Adipose tissue (tissue), 3 donors: ENCODE results near the gene DNAH9. TPM values are rescaled to one million over a fixed set of nuclear protein-coding genes. Genes with fewer than 3 reads are reported as not detected.
A peak's percentile ranks its signal among the peaks of the same experiment; 100 is the strongest.
"Not testable (repeated sequence)": the region's sequence is repeated elsewhere in the genome, so short reads cannot be mapped to it uniquely, and the experiment has no call there.

ENCODE experiments used
- H3K27ac ChIP-seq: one replicate; pipeline ENCODE4 v1.5.1; 2013; ENCODE audit warnings: low read depth, low read length
- WGBS, 3 donors: extraction: QIAGEN DNeasy Blood & Tissue Kit; methylation state at CpG; one replicate each; pipeline ENCODE4 v1.1.7; 2013; 5-methylcytosine and 5-hydroxymethylcytosine counted together
- polyA plus RNA-seq, 3 donors: library from polyadenylated mRNA; stranded (reverse); fragments of 200-250 nt; gene quantifications; one replicate each; pipeline ENCODE4 v1.2.3, GENCODE V29; 2013
- donor health status: healthy with polysubstance abuse.
- donor health status: Bipolar disorder and iron deficiency.
- donor health status: healthy.

Gene DNAH9
- polyA plus RNA-seq, 3 donors: 0.95 to 6.0 (median 2.2) TPM

DNA sequence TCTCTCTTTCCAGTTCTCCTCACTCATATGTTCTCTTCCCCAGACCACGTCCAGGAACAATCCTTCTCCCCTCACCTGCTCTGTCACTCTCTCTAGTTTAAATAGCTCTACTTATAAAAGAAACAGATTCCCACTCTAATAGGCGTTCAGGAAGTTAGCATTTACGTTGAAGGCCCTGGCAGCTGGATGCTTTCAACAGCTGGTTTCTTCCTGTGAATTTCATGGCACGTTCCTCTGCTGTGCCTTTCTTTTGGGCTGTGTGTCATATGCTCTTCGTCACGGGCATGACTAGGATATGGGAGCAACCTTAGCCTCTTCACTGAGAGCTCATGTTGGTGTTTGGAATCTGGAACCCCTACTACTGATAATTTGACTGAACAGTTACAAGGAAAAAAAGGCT, 325.8 kb downstream of the DNAH9 start:
- WGBS, 3 donors: 56 to 70% (median 63%) methylated on average over 6 of the region's 6 CpGs
- H3K27ac ChIP-seq: no peak overlapping the region

DNA sequence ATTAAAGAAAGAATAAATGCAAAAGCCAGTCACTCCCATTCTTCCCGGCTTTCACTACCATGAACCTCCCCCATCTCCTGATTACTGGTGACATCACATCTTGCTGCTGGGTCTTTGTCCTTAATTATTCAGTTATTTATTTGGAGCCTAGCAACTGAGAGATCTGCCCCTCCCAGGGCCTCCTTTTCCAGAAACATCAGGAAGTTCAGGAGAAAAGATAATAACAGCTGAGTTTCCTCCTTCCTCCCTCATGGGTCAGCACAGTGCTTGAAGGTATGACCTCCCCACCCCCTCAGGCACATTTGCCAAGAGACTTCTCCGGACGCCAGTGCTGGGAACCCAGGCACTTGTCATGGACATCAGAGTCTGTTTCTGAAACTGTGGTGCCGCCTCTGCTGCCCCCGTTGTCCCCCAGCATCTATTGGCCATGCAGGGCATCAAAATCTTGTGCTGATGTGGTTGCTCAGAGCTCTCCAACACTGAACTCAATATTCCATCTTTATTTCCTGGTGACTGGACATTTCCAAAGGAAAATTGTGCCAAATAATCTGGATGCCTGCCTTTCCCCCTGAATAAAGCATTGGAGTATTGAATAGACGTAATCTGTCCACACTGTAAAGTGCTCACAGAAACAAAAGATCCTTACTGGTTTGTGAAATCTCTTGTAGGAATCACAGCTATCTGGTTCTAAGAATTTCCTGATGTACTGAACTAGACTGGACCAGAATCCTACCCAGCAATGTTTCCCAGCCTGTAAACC, 327.2 kb downstream of the DNAH9 start:
- H3K27ac ChIP-seq: no peak overlapping the region
- WGBS, 3 donors: 43 to 63% (median 49%) methylated on average over 6 of the region's 6 CpGs

DNA sequence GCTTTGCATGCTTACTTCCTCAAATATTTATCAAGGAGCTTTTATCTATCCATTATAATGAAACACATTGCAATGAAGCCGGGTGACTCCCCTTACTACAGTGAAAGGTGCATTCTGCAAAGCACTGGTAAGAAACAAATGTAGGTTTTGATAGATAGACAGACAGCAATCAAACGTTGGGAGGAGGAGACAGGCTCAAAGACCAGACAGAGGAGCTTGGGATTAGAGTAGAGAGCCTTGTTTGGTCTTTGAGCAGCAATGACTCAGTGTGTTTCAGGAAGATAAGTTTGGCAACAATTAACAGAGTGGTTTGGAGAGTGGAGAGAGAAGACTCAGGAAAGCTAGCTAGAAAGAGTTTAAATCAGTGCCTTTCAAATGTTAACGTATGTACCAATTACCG, 330.2 kb downstream of the DNAH9 start:
- peak overlapping the region; percentile 6 for H3K27ac ChIP-seq
- 40 to 61% (median 60%) methylated on average over 4 of the region's 4 CpGs for WGBS, 3 donors

DNA sequence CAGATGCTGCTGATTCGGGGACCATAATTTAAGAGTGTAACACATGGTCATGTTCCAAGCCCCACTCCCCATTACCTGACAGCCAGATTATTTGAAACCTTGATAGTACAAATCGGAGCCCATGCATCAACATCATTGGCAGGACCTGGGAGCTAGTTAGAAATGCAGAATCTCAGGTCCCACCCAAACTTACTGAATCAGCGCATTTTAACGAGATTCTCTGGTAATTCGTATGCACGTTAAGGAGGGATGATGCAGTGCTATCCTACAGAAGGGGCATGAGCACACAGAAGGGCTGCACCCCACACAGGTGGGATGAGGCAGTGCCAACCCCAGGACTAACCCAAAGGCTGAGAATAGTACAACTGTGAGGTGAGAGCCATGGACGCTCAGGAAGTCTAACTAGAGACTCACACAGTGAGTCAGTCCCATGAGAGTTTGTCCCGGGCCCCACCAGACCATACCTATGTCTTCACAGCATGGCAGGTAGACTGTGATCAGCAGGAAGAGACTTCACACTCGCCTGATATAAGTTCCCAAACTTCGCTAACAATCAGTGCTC, 334.1 kb downstream of the DNAH9 start:
- 85 to 90% (median 89%) methylated on average over 10 of the region's 10 CpGs for WGBS, 3 donors
- no peak overlapping the region for H3K27ac ChIP-seq

DNA sequence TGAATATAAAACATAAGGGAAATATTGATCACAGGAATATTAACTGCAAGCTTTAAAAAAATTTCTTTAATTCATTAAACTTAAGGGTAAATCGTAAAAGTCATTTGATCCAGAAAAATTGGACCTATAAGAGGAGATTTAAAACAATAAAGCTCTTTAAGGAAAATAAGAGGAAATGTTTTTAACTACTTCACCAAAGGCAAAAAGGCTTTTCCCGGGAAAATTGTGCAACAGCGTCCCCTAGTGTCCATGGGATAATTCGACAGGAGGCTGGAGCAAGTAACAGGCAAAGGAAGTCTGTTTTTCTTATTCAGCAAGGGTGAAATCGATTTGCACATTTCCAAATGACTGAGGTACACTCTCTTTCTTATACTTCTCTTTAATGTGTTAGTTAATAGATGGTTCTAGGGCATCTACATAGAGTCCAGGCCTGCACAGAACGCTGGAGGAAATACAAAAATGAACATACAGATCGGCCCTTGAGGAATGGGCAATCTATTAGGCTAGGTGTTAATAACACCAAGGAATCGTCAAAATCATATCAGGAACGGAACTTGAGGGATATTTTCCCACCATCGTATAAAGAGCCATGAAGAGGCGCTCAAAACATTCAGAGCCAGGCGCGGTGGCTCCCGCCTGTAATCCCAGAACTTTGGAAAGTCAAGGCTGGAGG, 337.6 kb downstream of the DNAH9 start:
- H3K27ac ChIP-seq: no peak overlapping the region
- 36 to 49% (median 42%) methylated on average over 14 of the region's 14 CpGs for WGBS, 3 donors

DNA sequence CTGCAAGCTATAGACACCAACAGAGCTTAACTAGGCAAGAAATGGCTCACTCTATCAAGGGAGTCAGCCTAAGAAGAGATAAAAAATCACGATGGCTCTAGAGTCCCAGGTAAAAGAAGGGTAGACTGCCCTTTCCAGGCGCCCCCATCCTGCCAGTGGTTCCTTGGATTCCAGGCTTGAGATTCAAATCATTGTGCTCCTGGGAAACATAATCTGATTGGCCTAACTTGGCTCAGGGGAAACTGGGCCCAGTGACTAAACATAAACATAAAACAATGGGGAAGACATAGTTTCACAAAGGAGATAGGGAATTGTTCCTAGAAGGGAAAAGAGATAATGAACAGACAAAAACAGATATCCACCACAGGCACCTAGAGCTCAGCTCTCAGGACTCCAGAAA, 342.6 kb downstream of the DNAH9 start:
- H3K27ac ChIP-seq: no peak overlapping the region
- 63 to 86% (median 76%) methylated on average over 2 of the region's 2 CpGs for WGBS, 3 donors

DNA sequence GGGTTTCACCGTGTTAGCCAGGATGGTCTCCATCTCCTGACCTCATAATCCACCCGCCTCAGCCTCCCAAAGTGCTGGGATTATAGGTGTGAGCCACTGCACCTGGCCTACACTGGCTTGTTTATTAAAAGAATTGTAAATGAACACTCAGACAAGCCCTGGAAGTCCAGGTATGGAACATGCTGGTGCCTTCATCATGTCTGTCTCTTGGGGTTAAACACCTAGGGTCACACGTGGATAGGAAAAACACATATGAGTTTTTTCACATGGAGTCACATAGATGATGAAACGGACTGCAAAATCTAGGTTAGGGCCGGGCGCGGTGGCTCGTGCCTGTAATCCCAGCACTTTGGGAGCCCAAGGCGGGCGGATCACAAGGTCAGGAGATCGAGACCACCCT, 344.8 kb downstream of the DNAH9 start:
- WGBS, 3 donors: 93 to 97% (median 95%) methylated on average over 11 of the region's 11 CpGs
- not testable (repeated sequence) for H3K27ac ChIP-seq

DNA sequence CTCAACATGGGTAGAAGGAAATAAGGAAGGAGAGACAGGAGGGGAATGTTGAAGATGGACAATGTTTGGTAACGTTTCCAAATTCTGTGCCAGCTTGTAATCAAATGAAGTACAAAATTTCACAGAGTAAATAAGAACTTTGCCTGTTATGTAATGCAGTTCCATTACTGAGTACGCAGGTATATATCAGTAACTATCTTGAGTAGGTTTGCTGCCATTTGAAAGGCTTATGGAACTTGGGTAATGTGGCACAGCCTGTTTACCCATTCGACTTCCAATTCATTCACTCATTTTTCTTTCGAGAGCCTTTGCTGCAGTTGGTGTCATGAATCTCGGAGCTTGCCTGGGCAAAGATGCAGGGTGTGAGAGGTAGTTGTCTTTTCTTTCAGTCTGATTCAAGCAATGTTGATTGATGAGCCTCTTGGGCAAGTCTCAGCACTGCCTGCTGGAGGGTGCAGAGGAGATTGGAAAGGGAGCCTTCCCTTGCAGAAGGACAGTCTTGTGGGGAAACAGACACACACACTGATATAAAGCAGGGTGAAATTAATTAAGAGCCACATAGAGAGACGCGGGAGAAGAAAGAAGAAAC, 345.6 kb downstream of the DNAH9 start:
- H3K27ac ChIP-seq: no peak overlapping the region
- WGBS, 3 donors: 81 to 92% (median 87%) methylated on average over 7 of the region's 7 CpGs

DNA sequence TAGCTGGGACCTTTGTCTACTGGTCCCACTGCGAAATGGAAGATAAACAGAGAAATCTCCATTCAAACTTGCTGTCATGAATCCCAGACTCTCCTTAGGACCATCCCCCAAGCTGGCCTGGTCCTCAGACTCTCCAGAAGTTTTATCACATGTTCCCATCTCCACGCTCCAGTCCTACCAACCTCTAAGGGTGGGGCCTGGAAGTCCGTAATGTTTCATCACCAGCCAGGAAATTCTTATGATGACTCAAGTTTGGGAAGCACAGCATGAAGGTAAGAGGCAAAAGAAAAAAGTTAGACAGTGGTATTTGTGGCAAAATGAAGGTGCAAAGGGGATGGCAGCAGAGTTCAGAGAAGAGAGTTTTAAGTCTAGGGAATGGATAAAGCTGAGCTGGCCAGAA, 346.3 kb downstream of the DNAH9 start:
- no peak overlapping the region for H3K27ac ChIP-seq
- WGBS, 3 donors: 60 to 86% (median 68%) methylated on average over 3 of the region's 3 CpGs

DNA sequence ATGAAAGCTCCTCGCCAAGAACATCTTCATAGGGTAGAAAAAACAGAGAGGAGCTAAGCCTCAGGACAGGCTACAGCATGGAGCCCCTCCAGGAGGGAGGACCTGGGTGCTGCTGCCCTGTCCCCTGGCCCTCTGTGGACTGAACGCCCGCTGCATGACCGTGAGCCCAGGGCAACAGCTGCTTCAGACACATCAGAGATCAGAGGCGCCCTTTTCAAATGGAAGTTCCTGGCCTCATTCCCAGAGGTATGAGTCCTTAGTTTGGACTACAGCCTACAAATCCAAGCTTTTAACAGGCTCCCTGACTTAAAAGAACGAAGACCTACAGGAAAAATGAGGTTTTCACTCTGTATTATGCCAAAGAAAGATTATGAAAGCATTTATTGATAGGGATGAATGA, 350.5 kb downstream of the DNAH9 start:
- 27 to 50% (median 47%) methylated on average over 6 of the region's 6 CpGs for WGBS, 3 donors

DNA sequence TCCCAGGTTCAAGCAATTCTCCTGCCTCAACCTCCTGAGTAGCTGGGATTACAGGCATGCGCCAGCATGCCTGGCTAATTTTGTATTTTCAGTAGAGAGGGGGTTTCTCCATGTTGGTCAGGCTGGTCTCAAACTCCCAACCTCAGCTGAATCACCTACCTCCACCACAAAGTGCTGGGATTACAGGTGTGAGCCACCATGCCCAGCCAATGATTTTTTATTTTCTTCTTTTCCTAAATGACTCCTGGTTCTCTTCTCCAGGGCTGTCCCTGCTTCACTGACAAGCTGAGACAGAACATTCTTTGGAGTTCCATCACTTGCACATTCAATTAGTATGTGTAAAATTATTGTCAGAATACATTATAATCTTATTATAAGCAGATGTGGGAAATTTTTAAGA, 351.3 kb downstream of the DNAH9 start:
- WGBS, 3 donors: 98 to 100% (median 100%) methylated on average over 1 of the region's 1 CpG
- H3K27ac ChIP-seq: not testable (repeated sequence)

More for the DNA sequence above, 350.5 kb downstream of the DNAH9 start:
- H3K27ac ChIP-seq: no peak overlapping the region

DNA sequence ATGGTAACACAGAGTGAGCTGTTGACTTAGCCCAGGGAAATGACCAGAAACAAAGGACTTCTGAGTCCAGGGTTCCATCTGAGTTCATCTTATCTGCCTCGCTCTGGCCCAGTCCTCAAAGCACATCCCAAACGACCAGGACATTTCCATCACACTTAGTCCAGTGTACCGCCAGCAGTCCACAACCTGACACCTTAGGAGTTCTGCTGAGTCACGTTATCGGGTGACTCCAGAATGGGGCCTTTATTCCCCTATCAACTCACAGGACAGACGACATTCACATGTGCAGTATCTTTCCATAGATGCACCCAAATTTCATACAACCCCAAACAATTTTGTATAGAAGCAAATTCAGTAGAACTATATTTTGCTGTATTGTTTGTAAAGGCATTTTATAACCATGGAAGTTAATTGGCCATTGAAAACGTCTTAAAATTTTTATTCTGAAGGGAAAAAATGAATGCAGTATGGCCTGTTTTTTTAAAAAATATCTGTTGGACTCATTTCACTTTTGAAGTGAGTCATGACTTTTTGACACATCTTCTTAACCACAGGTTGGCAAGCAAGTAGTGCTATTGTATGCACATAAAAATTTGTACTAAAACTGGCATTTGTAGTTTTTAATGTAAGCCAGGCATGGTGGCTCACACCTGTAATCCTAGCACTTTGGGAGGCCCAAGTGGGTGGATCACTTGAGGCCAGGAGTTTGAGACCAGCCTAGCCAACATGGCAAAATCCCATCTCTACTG, 352.7 kb downstream of the DNAH9 start:
- H3K27ac ChIP-seq: no peak overlapping the region
- WGBS, 3 donors: 76 to 78% (median 78%) methylated on average over 7 of the region's 7 CpGs

DNA sequence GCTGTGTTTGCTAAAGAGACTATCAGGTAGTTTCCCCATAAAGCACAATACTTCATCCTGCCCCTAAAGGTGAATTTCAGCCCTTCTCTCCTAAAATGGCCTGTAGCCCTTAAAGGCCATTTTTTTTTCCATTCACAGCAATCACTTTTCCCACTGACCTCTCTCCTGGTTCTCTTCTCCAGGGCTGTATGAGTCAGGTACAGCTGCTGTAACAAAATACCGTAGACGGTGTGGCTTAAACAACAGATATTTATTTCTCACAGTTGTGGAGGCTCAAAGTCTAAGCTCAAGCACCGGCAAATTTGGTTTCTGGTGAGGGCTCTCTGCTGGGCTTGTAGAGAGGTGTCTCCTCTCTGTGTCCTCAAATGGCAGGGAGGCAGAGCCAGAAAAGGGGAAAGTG, 354.3 kb downstream of the DNAH9 start:
- H3K27ac ChIP-seq: no peak overlapping the region
- 98 to 100% (median 98%) methylated on average over 3 of the region's 3 CpGs for WGBS, 3 donors

DNA sequence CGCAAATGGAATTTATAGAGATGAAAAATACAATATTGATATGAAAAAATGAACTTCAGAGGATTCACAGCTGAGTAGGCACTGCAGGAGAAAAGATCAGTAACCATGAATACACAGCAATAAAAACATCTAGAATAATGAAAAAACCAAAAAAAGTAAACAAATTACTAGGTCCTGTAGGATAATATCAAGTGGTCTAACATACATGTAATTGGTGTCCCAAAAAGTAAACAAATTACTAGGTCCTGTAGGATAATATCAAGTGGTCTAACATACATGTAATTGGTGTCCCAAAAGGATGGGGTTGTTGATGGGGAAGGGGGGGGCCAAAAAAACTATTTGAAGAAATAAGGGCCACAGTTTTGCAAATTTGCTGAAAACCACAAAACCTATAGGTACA, 355.7 kb downstream of the DNAH9 start:
- no peak overlapping the region for H3K27ac ChIP-seq
- 96 to 100% (median 100%) methylated on average over 1 of the region's 1 CpG for WGBS, 3 donors

DNA sequence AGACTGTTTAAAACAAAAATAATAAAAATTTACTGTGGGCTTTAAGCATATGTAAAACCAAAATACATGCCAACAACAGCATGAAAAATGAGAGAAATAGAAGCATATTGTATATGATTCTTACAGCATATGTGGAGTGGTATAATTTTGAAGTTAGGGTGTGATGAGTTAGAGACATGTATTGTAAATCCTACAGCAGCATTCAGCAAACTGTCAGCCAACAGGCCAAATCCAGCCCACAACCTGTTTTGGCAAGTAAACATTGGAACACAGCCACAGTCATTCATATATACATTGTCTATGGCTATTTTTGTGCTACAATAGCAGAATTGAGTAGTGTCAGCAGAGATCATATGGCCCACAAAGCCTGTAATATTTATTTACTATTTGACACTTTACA, 356.7 kb downstream of the DNAH9 start:
- no peak overlapping the region for H3K27ac ChIP-seq

DNA sequence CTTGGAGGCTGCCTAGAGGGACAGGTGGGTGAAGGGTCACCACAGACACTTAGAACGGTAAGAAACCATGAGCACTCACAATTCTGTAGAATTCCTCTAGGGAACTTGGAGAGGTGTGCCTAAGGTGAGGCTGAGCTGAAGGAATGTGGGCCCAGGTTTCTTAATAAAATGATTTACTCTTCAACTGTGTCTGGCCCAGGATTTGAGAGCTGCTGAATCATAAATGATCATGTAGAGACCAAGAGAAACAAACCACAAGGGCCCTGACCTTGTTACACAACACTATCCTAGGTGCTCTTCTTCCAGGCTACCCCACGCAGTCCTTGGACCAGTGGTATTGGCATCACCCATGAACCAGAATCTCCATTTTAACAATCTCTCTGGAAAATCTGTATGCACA, 371.3 kb downstream of the DNAH9 start:
- no peak overlapping the region for H3K27ac ChIP-seq
- WGBS, 3 donors: 92 to 98% (median 97%) methylated on average over 2 of the region's 2 CpGs

DNA sequence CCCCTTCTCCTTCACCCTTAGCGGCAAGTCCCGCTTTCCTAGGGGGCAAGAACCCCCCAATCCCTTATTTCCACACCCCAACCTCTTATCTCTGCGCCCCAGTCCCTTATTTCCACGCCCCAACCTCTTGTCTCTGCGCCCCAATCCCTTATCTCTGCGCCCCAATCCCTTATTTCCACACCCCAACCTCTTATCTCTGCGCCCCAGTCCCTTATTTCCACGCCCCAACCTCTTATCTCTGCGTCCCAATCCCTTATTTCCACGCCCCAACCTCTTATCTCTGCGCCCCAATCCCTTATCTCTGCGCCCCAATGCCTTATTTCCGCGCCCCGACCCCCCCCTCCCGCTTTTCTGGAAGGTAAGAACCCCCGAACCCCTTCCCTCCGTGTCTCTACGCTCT, 374.5 kb downstream of the DNAH9 start:
- H3K27ac ChIP-seq: not testable (repeated sequence)
- 94 to 97% (median 94%) methylated on average over 18 to 19 of the region's 19 CpGs for WGBS, 3 donors

DNA sequence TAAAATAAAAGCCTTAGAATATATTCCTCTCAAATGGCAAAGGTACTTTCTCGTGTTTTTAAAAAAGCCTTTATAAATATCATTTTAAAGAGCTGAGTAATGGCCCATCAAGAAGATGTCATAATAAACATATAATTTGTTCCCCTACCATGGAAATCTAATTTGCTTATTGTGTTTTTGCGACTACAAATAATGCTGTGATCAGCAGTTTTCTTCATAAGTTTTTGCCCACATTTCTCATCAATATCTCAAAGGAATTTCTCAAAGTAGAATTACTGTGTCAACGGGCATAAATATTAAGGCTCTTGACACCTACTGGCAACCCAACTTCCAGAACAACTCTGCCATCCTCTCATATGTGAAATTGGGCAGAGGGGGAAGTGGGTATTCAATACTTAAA, 381.5 kb downstream of the DNAH9 start:
- no peak overlapping the region for H3K27ac ChIP-seq
- 90 to 94% (median 92%) methylated on average over 3 of the region's 3 CpGs for WGBS, 3 donors

DNA sequence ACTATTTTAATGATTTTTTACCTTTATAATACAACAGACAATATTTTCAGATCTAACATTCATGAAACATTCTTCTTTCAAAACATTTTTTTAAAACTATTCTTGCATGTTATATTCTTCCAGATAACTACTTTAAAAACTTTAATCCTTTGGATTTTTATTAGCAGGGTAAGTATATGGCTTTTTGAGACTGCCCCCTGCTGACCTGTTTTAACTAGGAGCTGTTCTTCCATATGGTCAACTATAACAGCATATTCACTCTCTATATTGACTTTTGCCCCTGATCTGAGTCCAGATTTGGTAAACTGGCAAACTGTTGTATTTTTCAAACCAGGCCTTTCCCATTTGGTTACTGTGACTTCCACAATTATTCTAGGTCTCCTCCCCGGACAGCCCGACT, 382.5 kb downstream of the DNAH9 start:
- H3K27ac ChIP-seq: no peak overlapping the region
- 67 to 95% (median 69%) methylated on average over 2 of the region's 2 CpGs for WGBS, 3 donors
